HCT116 (cell line): Measurements from ENCODE around the gene PTGDS. TPM values are rescaled to one million over a fixed set of nuclear protein-coding genes. Genes with fewer than 3 reads are reported as not detected.

Experiments used
- ATAC-seq: fragments of 200-7000 bp; cut with Tn5 transposase; 2 replicates; pipeline ENCODE4 v1.9.1; 2020; ENCODE audit warnings: mild to moderate bottlenecking, moderate library complexity
- BruUV-seq: library from RNA; stranded (reverse); fragments of 400-500 nt; replicated peaks from 2 replicates; lab custom pipeline; 2021; lab: Mats Ljungman, UMichigan
- CTCF ChIA-PET: fragments of 300-600 bp; sonication (Branson Sonifier 250); formaldehyde crosslinking; loops from one replicate; lab custom pipeline; 2021; ENCODE audit warnings: antibody characterized with exemption; lab: Charles Lee
- POLR2A ChIA-PET: fragments of 300-600, 350-600 bp; sonication (Branson Sonifier 250); formaldehyde crosslinking; loops from one replicate; lab custom pipeline; 2021; ENCODE audit warnings: antibody characterized with exemption; lab: Charles Lee
- RAD21 ChIA-PET, 2 experiments: fragments of 300-600 bp; sonication (Branson Sonifier 250); formaldehyde crosslinking; loops; one replicate each; lab custom pipeline; 2023; ENCODE audit warnings: low total read pairs in 2 of 2; ENCODE audit not compliant: uncharacterized antibody in 2 of 2, unreplicated experiment in 2 of 2, low non-redundant PET in 1 of 2; lab: Charles Lee
- DNase-seq: peaks from one replicate; pipeline ENCODE4 v3.0.0-alpha.2; 2010; ENCODE audit warnings: low read depth, low spot score
- H2AFZ ChIP-seq: fragments of 200-600 bp; shearing (Covaris generic), sonication (generic); 2 replicates; pipeline ENCODE4 v1.6.1; 2017; ENCODE audit warnings: low read depth, mixed run types, mixed read lengths, antibody characterized with exemption, low read length; ENCODE audit not compliant: poor library complexity, severe bottlenecking
- H3K27ac ChIP-seq: 2 replicates; pipeline ENCODE4 v1.5.1; 2012; ENCODE audit warnings: low read depth, low read length
- H3K27me3 ChIP-seq: fragments of 200-600 bp; sonication (generic); 2 replicates; pipeline ENCODE4 v1.6.1; 2016; ENCODE audit warnings: mixed run types, low read length, mixed read lengths; ENCODE audit not compliant: insufficient read depth
- H3K36me3 ChIP-seq, 2 experiments: fragments of 200-500 bp in 1 of 2; fragments of 200-600 bp in 1 of 2; sonication (Bioruptor generic) in 1 of 2; sonication (generic) in 1 of 2; 2 replicates each; pipeline versions ENCODE4 v1.5.1 to v1.6.1; 2014 to 2016; ENCODE audit warnings: low read length in 2 of 2, inconsistent platforms in 1 of 2, mixed read lengths in 1 of 2, mixed run types in 1 of 2; ENCODE audit not compliant: insufficient read depth in 2 of 2, control insufficient read depth in 1 of 2
- H3K4me1 ChIP-seq, 2 experiments: fragments of 200-600 bp in 1 of 2; sonication (generic) in 1 of 2; 2 replicates each; pipeline versions ENCODE4 v1.5.1 to v1.6.1; 2012 to 2017; ENCODE audit warnings: low read length in 2 of 2, inconsistent platforms in 1 of 2, mild to moderate bottlenecking in 1 of 2, mixed read lengths in 1 of 2, mixed run types in 1 of 2, moderate library complexity in 1 of 2; ENCODE audit not compliant: insufficient read depth in 2 of 2, control insufficient read depth in 1 of 2
- H3K4me2 ChIP-seq: fragments of 200-600 bp; sonication (generic); 2 replicates; pipeline ENCODE4 v1.6.1; 2017; ENCODE audit warnings: mixed run types, low read length, mixed read lengths
- H3K4me3 ChIP-seq, 2 experiments: fragments of 200-600 bp in 1 of 2; sonication (generic) in 1 of 2; replicated peaks in 1 of 2; 2 replicates each; pipeline ENCODE4 v1.5.1; 2011 to 2016; ENCODE audit warnings: low read length in 2 of 2, control low read depth in 1 of 2, low read depth in 1 of 2, mild to moderate bottlenecking in 1 of 2, mixed read lengths in 1 of 2, mixed run types in 1 of 2
- H3K79me2 ChIP-seq: fragments of 200-600 bp; sonication (generic); 2 replicates; pipeline ENCODE4 v1.6.1; 2017; ENCODE audit warnings: mild to moderate bottlenecking, mixed run types, low read length, moderate library complexity, mixed read lengths; ENCODE audit not compliant: insufficient read depth
- H3K9ac ChIP-seq: fragments of 200-600 bp; sonication (generic); 2 replicates; pipeline ENCODE4 v1.6.1; 2016; ENCODE audit warnings: low read length, mixed read lengths
- H3K9me2 ChIP-seq: fragments of 200-600 bp; sonication (generic), shearing (Covaris generic); 2 replicates; pipeline ENCODE4 v1.6.1; 2017; ENCODE audit warnings: mixed run types, mild to moderate bottlenecking, moderate library complexity; ENCODE audit not compliant: insufficient read depth
- H3K9me3 ChIP-seq, 2 experiments: fragments of 200-500 bp in 1 of 2; fragments of 200-600 bp in 1 of 2; sonication (Bioruptor generic) in 1 of 2; sonication (generic) in 1 of 2; 2 replicates each; pipeline ENCODE4 v1.6.1; 2014 to 2017; ENCODE audit warnings: low read length in 2 of 2, mixed read lengths in 2 of 2, inconsistent platforms in 1 of 2, low read depth in 1 of 2, mild to moderate bottlenecking in 1 of 2, mixed run types in 1 of 2, moderate library complexity in 1 of 2; ENCODE audit not compliant: control insufficient read depth in 1 of 2, insufficient read depth in 1 of 2
- H4K20me1 ChIP-seq: fragments of 200-600 bp; sonication (generic), shearing (Covaris generic); 2 replicates; pipeline ENCODE4 v1.6.1; 2017; ENCODE audit warnings: mixed run types, mild to moderate bottlenecking, moderate library complexity; ENCODE audit not compliant: insufficient read depth
- CBX3 ChIP-seq: IDR thresholded peaks from 2 replicates; pipeline ENCODE4 v1.6.1; 2012; ENCODE audit warnings: low read depth
- CEBPB ChIP-seq: IDR thresholded peaks from 2 replicates; pipeline ENCODE4 v1.6.1; 2012; ENCODE audit warnings: low read depth
- MAX ChIP-seq: IDR thresholded peaks from 2 replicates; pipeline ENCODE4 v1.6.1; 2012
- POLR2AphosphoS5 ChIP-seq: IDR thresholded peaks from 2 replicates; pipeline ENCODE4 v1.6.1; 2011; ENCODE audit warnings: mild to moderate bottlenecking, low read depth, low read length, moderate library complexity
- YY1 ChIP-seq: IDR thresholded peaks from 2 replicates; pipeline ENCODE4 v1.6.1; 2011; ENCODE audit warnings: low read length, low read depth, moderate library complexity, mild to moderate bottlenecking; ENCODE audit not compliant: insufficient replicate concordance; ENCODE audit errors: extremely low read depth
- intact Hi-C: fragments of 100-400 bp; cut with micrococcal nuclease; formaldehyde crosslinking; loops from 2 replicates; pipeline ENCODE4 v1.10.0; 2022
- total RNA-seq: library from RNA; stranded (reverse); gene quantifications from one replicate; pipeline ENCODE4 v1.2.1, GENCODE V29; 2021; ENCODE audit not compliant: unreplicated experiment
- TF ChIP-seq, protein P1 (sequence below), 3 experiments: fragments of 200-600 bp in 1 of 3; sonication (generic) in 1 of 3; IDR thresholded peaks in 2 of 3; conservative IDR thresholded peaks in 1 of 3; 2 replicates each; pipeline ENCODE4 v1.5.1; 2012 to 2017; ENCODE audit warnings: low read depth in 2 of 3, low read length in 2 of 3, antibody characterized with exemption in 1 of 3, borderline replicate concordance in 1 of 3, control low read depth in 1 of 3, mild to moderate bottlenecking in 1 of 3, mixed read lengths in 1 of 3, mixed run types in 1 of 3, moderate library complexity in 1 of 3; ENCODE audit not compliant: insufficient read depth in 1 of 3

PTGDS gene
- total RNA-seq, 1 experiment from 2014 or later, result 3.1 TPM

- TF ChIP-seq YY1, result peak; percentile 55
- TF ChIP-seq POLR2AphosphoS5, result peak; percentile 84
- TF ChIP-seq CEBPB, result no peak
Observed at GRCh38 chr9:136949817-136950655, 27.3 kb upstream of the PTGDS start (continued).

- no peaks in the 10 kb centered on the region for H4K20me1 ChIP-seq
- H3K4me1 ChIP-seq, result peaks cover 20 to 40% of the 10 kb centered on the region in 2 experiments
- ATAC-seq, result no peak
- no peak for DNase-seq
- no peaks in the 10 kb centered on the region for H3K27me3 ChIP-seq
- intact Hi-C loops, result no loop called here
- H2AFZ ChIP-seq, result no peak overlapping the region
- no peaks in the 10 kb centered on the region for H3K9me3 ChIP-seq
- CTCF ChIA-PET, result interaction anchor here (0.5 to 2.1 kb wide), 5 partner anchors 41 to 96 kb away, joined by 3 to 9 read pairs (median 3); no protein-coding TSS in a partner anchor
- H3K36me3 ChIP-seq, result no peaks in the 10 kb centered on the region
- TF ChIP-seq CBX3 (no peak), MAX (no peak), CEBPB (no peak)
- TF ChIP-seq, protein P1, sequence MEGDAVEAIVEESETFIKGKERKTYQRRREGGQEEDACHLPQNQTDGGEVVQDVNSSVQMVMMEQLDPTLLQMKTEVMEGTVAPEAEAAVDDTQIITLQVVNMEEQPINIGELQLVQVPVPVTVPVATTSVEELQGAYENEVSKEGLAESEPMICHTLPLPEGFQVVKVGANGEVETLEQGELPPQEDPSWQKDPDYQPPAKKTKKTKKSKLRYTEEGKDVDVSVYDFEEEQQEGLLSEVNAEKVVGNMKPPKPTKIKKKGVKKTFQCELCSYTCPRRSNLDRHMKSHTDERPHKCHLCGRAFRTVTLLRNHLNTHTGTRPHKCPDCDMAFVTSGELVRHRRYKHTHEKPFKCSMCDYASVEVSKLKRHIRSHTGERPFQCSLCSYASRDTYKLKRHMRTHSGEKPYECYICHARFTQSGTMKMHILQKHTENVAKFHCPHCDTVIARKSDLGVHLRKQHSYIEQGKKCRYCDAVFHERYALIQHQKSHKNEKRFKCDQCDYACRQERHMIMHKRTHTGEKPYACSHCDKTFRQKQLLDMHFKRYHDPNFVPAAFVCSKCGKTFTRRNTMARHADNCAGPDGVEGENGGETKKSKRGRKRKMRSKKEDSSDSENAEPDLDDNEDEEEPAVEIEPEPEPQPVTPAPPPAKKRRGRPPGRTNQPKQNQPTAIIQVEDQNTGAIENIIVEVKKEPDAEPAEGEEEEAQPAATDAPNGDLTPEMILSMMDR (IDR thresholded peaks at IDR 0.05 in 2 of 3, conservative IDR thresholded peaks at IDR 0.05 in 1 of 3; ENCODE audit: borderline replicate concordance in 1 of 3, insufficient read depth in 1 of 3, low read depth in 2 of 3, low read length in 2 of 3), result no peak
- BruUV-seq, result no TSS peak
- H3K4me3 ChIP-seq, result peak overlapping the region; percentile 65 to 67
- no peaks in the 10 kb centered on the region for H3K79me2 ChIP-seq
- POLR2A ChIA-PET, result interaction anchor here (0.6 to 1.0 kb wide), 2 partner anchors 27 to 60 kb away, joined by 3 to 4 read pairs; no protein-coding TSS in a partner anchor
- H3K4me2 ChIP-seq, result peak overlapping the region; percentile 97
- peak overlapping the region; percentile 94 for H3K27ac ChIP-seq
- no peaks in the 10 kb centered on the region for H3K9me2 ChIP-seq
- RAD21 ChIA-PET, result no interaction called here
- peak overlapping the region; percentile 78 for H3K9ac ChIP-seq
Observed at GRCh38 chr9:136950656-136951276, 26.5 kb upstream of the PTGDS start.
